H1 (cell line): Measurements from ENCODE around the gene RSPO3. TPM values are rescaled to one million over a fixed set of nuclear protein-coding genes. Genes with fewer than 3 reads are reported as not detected.

Source experiments
- CTCF ChIA-PET: fragments of 300-600 bp; sonication (Branson Sonifier 250); formaldehyde crosslinking; loops from one replicate; lab custom pipeline; 2021; ENCODE audit not compliant: partially characterized antibody; lab: Charles Lee
- POLR2A ChIA-PET: fragments of 300-600 bp; sonication (Branson Sonifier 250); formaldehyde crosslinking; loops from one replicate; lab custom pipeline; 2021; ENCODE audit warnings: inconsistent platforms; ENCODE audit not compliant: partially characterized antibody; lab: Charles Lee
- DNase-seq, 2 experiments: peaks; one replicate each; pipeline versions ENCODE4 v3.0.0 to v3.0.0-alpha.2; 2010 to 2022; ENCODE audit warnings: low spot score in 2 of 2, low read depth in 1 of 2, mixed read lengths in 1 of 2
- FAIRE-seq: peaks from 2 replicates; lab custom pipeline; 2011; peaks lifted over from hg19 to GRCh38; lab: Jason Lieb, UNC
- H2AFZ ChIP-seq: 2 replicates; pipeline ENCODE4 v1.8.1; 2012; ENCODE audit warnings: low read length, inconsistent platforms
- H2AK5ac ChIP-seq: 2 replicates; pipeline ENCODE4 v1.6.1; 2013; ENCODE audit warnings: low read depth, low read length
- H2BK120ac ChIP-seq: replicated peaks from 2 replicates; pipeline ENCODE3; 2013; ENCODE audit warnings: low read depth, low read length, inconsistent platforms
- H2BK12ac ChIP-seq: 2 replicates; pipeline ENCODE4 v1.6.1; 2013; ENCODE audit warnings: low read depth, low read length
- H2BK15ac ChIP-seq: 2 replicates; pipeline ENCODE4 v1.6.1; 2013; ENCODE audit warnings: low read length
- H2BK20ac ChIP-seq: 2 replicates; pipeline ENCODE4 v1.6.1; 2013; ENCODE audit warnings: low read length
- H2BK5ac ChIP-seq: 2 replicates; pipeline ENCODE4 v1.6.1; 2013; ENCODE audit warnings: low read depth, low read length
- H3K14ac ChIP-seq: 2 replicates; pipeline ENCODE4 v1.6.1; 2013; ENCODE audit warnings: inconsistent platforms; ENCODE audit not compliant: insufficient read length
- H3K18ac ChIP-seq: 2 replicates; pipeline ENCODE4 v1.6.1; 2013; ENCODE audit warnings: low read length; ENCODE audit errors: extremely low read depth
- H3K23ac ChIP-seq: 2 replicates; pipeline ENCODE4 v1.6.1; 2013; ENCODE audit warnings: inconsistent platforms; ENCODE audit not compliant: insufficient read length
- H3K23me2 ChIP-seq: 2 replicates; pipeline ENCODE4 v1.6.1; 2013; ENCODE audit warnings: low read depth, low read length
- H3K27ac ChIP-seq: 2 replicates; pipeline ENCODE4 v1.6.1; 2011; ENCODE audit warnings: low read depth, low read length, inconsistent platforms
- H3K27me3 ChIP-seq, 4 experiments: replicated peaks in 1 of 4; 1 replicate in 1 of 4; 2 replicates in 3 of 4; pipeline versions ENCODE4 v1.6.1 to v1.8.1; 2011 to 2013; ENCODE audit warnings: low read length in 3 of 4, mild to moderate bottlenecking in 3 of 4, inconsistent platforms in 2 of 4, mixed read lengths in 2 of 4, moderate library complexity in 1 of 4; ENCODE audit not compliant: control insufficient read depth in 3 of 4, insufficient read depth in 3 of 4; ENCODE audit errors: extremely low read depth in 1 of 4
- H3K36me3 ChIP-seq, 4 experiments: 2 replicates each; pipeline versions ENCODE4 v1.6.1 to v1.8.1; 2011 to 2013; ENCODE audit warnings: mild to moderate bottlenecking in 4 of 4, low read length in 3 of 4, moderate library complexity in 2 of 4, control low read depth in 1 of 4, inconsistent platforms in 1 of 4; ENCODE audit not compliant: insufficient read depth in 4 of 4, control insufficient read depth in 2 of 4
- H3K4ac ChIP-seq: replicated peaks from 2 replicates; pipeline ENCODE3; 2013; ENCODE audit warnings: low read length, low read depth, mixed read lengths, inconsistent platforms; ENCODE audit not compliant: insufficient read length
- H3K4me1 ChIP-seq, 4 experiments: replicated peaks in 1 of 4; 1 replicate in 1 of 4; 2 replicates in 3 of 4; pipeline versions ENCODE4 v1.6.1 to v1.8.1; 2011 to 2013; ENCODE audit warnings: low read length in 3 of 4, inconsistent platforms in 2 of 4, mixed read lengths in 1 of 4; ENCODE audit not compliant: insufficient read depth in 4 of 4, control insufficient read depth in 3 of 4
- H3K4me2 ChIP-seq, 2 experiments: 2 replicates each; pipeline versions ENCODE4 v1.6.1 to v1.8.1; 2011 to 2013; ENCODE audit warnings: low read depth in 2 of 2, low read length in 2 of 2, control low read depth in 1 of 2, inconsistent platforms in 1 of 2, mild to moderate bottlenecking in 1 of 2; ENCODE audit not compliant: insufficient read depth in 1 of 2
- H3K4me3 ChIP-seq, 4 experiments: fragments of 200-600, 300-600 bp in 1 of 4; sonication (generic), shearing (Covaris generic), sonication (Bioruptor Twin) in 1 of 4; 2 replicates each; pipeline versions ENCODE4 v1.5.1 to v1.8.1; 2011 to 2016; ENCODE audit warnings: low read length in 4 of 4, low read depth in 3 of 4, control low read depth in 2 of 4, inconsistent platforms in 2 of 4, mild to moderate bottlenecking in 2 of 4, mixed read lengths in 1 of 4, moderate library complexity in 1 of 4; ENCODE audit not compliant: insufficient read depth in 2 of 4; ENCODE audit errors: extremely low read depth in 1 of 4
- H3K56ac ChIP-seq: replicated peaks from 2 replicates; pipeline ENCODE3; 2013; ENCODE audit warnings: low read depth, mild to moderate bottlenecking, mixed read lengths, low read length, inconsistent platforms; ENCODE audit not compliant: insufficient read length
- H3K79me1 ChIP-seq: 2 replicates; pipeline ENCODE4 v1.6.1; 2013; ENCODE audit warnings: low read depth, low read length, control low read depth
- H3K79me2 ChIP-seq, 2 experiments: 2 replicates each; pipeline versions ENCODE4 v1.6.1 to v1.8.1; 2012 to 2013; ENCODE audit warnings: low read length in 2 of 2, mild to moderate bottlenecking in 2 of 2, inconsistent platforms in 1 of 2; ENCODE audit not compliant: insufficient read depth in 2 of 2, control insufficient read depth in 1 of 2
- H3K9ac ChIP-seq, 4 experiments: replicated peaks in 1 of 4; 1 replicate in 1 of 4; 2 replicates in 3 of 4; pipeline versions ENCODE4 v1.6.1 to v1.8.1; 2011 to 2013; ENCODE audit warnings: low read depth in 3 of 4, low read length in 3 of 4, control low read depth in 2 of 4, mild to moderate bottlenecking in 2 of 4, moderate library complexity in 2 of 4, inconsistent platforms in 1 of 4; ENCODE audit errors: extremely low read depth in 1 of 4
- H3K9me3 ChIP-seq, 2 experiments: 2 replicates each; pipeline versions ENCODE4 v1.6.1 to v1.8.1; 2012 to 2013; ENCODE audit warnings: mild to moderate bottlenecking in 2 of 2, moderate library complexity in 2 of 2, control low read depth in 1 of 2, inconsistent platforms in 1 of 2, low read depth in 1 of 2, low read length in 1 of 2, mixed read lengths in 1 of 2; ENCODE audit not compliant: insufficient read depth in 2 of 2
- H4K20me1 ChIP-seq, 2 experiments: replicated peaks in 1 of 2; 2 replicates each; pipeline versions ENCODE3 to v1.8.1; 2011 to 2013; ENCODE audit warnings: inconsistent platforms in 2 of 2, low read length in 2 of 2, mild to moderate bottlenecking in 1 of 2; ENCODE audit not compliant: insufficient read depth in 2 of 2, control insufficient read depth in 1 of 2
- H4K5ac ChIP-seq: 2 replicates; pipeline ENCODE4 v1.6.1; 2013; ENCODE audit warnings: low read length, low read depth, mixed read lengths, inconsistent platforms; ENCODE audit not compliant: insufficient read length
- H4K8ac ChIP-seq: 2 replicates; pipeline ENCODE4 v1.8.0; 2013; ENCODE audit warnings: mild to moderate bottlenecking, moderate library complexity, low read length, inconsistent platforms; ENCODE audit not compliant: insufficient read depth; ENCODE audit errors: extremely low read depth
- H4K91ac ChIP-seq: replicated peaks from 2 replicates; pipeline ENCODE3; 2013; ENCODE audit warnings: low read length, mixed read lengths, inconsistent platforms; ENCODE audit not compliant: insufficient read length
- EGR1 ChIP-seq: IDR thresholded peaks from 2 replicates; pipeline ENCODE4 v1.6.1; 2011; ENCODE audit warnings: low read depth, low read length, borderline replicate concordance
- MAFK ChIP-seq: IDR thresholded peaks from 2 replicates; pipeline ENCODE4 v1.6.1; 2012; ENCODE audit warnings: low read depth, mild to moderate bottlenecking, improper control_type of control experiment, low read length
- RXRA ChIP-seq: IDR thresholded peaks from 2 replicates; pipeline ENCODE4 v1.6.1; 2011; ENCODE audit warnings: low read depth, mild to moderate bottlenecking, low read length, moderate library complexity; ENCODE audit not compliant: insufficient read depth
- SIN3A ChIP-seq, 2 experiments: IDR thresholded peaks in 1 of 2; conservative IDR thresholded peaks in 1 of 2; 2 replicates each; pipeline ENCODE4 v1.6.1; 2011 to 2012; ENCODE audit warnings: low read length in 2 of 2, improper control_type of control experiment in 1 of 2, low read depth in 1 of 2, mild to moderate bottlenecking in 1 of 2
- SP4 ChIP-seq: IDR thresholded peaks from 2 replicates; pipeline ENCODE4 v1.6.1; 2012; ENCODE audit warnings: low read length, inconsistent platforms
- TCF12 ChIP-seq: IDR thresholded peaks from 2 replicates; pipeline ENCODE4 v1.6.1; 2011; ENCODE audit warnings: low read depth, mild to moderate bottlenecking, low read length
- WGBS, 2 experiments: shearing (Covaris generic) in 1 of 2; methylation state at CpG; one replicate each; pipeline versions ENCODE4 v1.1.6 to v1.1.7; 2013 to 2015; ENCODE audit warnings: low lambda C conversion rate in 2 of 2, mixed read lengths in 2 of 2, inconsistent platforms in 1 of 2, low coverage in 1 of 2, missing lambda C conversion rate in 1 of 2; ENCODE audit not compliant: insufficient replicate concordance in 2 of 2, insufficient coverage in 1 of 2, insufficient read length in 1 of 2; ENCODE audit errors: extremely low coverage in 1 of 2, missing lambda C conversion rate in 1 of 2; 5-methylcytosine and 5-hydroxymethylcytosine counted together
- polyA plus RNA-seq, 7 experiments: library from polyadenylated mRNA; depleted of rRNA in 3 of 7; stranded (reverse) in 5 of 7; unstranded in 2 of 7; fragments of >200 nt in 5 of 7; fragments of 200-250 nt in 2 of 7; gene quantifications; 1 replicate in 5 of 7; 2 replicates in 1 of 7; 4 replicates in 1 of 7; pipeline versions ENCODE4 v1.2.1 to v1.2.3, GENCODE V29; 2011 to 2013; ENCODE audit warnings: missing spikeins in 2 of 7, mixed read lengths in 2 of 7
- total RNA-seq: library from RNA; stranded (reverse); fragmentation: NEBNext Ultra II Directional; extraction: Animal tissue kit (Norgen Biotek cat#: 25700); gene quantifications from 2 replicates; pipeline ENCODE4 v1.2.1, GENCODE V29; 2021

RSPO3 gene
- total and polyA plus RNA-seq, 2 of the 8 experiments (the other 6 are each of a cell fraction or from before 2014, with no cell fraction given) = not detected

DNA sequence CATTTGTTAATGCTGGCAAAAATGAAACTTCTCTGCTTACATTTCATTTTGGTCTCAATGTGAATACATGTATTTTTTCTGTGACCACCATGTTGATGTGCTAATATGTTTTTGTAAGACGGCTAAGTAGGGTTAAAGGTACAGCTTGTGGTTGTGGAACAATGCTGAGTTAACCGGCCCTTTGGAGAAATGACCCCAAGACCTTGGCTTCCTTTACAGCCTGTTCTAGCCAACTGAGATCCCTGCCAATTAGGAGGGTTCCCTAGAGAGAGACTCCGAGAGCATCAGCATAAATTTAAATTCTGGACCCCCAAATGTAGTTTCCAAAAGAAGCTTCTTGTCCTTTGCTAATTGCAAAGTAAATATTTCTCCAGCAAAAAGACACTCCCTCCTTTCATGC lies 44.4 kb downstream of the RSPO3 start:
- no peak overlapping the region for H2BK15ac ChIP-seq
- H3K18ac ChIP-seq = no peak overlapping the region
- no peak overlapping the region for H3K27ac ChIP-seq
- ChIA-PET CTCF (interaction anchor here (0.8 to 2.1 kb wide), 2 partner anchors 24 to 26 kb away, joined by 3 to 9 read pairs; no protein-coding TSS in a partner anchor), POLR2A (no interaction called here)
- H4K91ac ChIP-seq = no peak overlapping the region
- peaks cover 0 to 9% (median 8%) of the 10 kb centered on the region in 4 experiments; a peak in 3 of 7 replicates for H3K4me1 ChIP-seq
- H4K5ac ChIP-seq = no peak overlapping the region
- H3K9ac ChIP-seq = no peak overlapping the region
- H2BK5ac ChIP-seq = no peak overlapping the region
- TF ChIP-seq RXRA (no peak), SIN3A (conservative IDR thresholded peaks at IDR 0.05 in 1 of 2, IDR thresholded peaks at IDR 0.05 in 1 of 2; ENCODE audit: low read depth in 1 of 2, low read length in 2 of 2) (no peak), MAFK (no peak), EGR1 (no peak), SP4 (no peak), TCF12 (no peak)
- H4K20me1 ChIP-seq = no peaks in the 10 kb centered on the region
- peaks cover 3 to 4% of the 10 kb centered on the region in 2 experiments; a peak in 2 of 4 replicates for H3K9me3 ChIP-seq
- no peak for DNase-seq
- H3K79me2 ChIP-seq = no peaks in the 10 kb centered on the region
- H3K27me3 ChIP-seq = no peaks in the 10 kb centered on the region
- FAIRE-seq = no peak
- H3K56ac ChIP-seq = no peak overlapping the region
- H2AFZ ChIP-seq = peak overlapping the region; percentile 9; the same call in 1 of the 2 replicates
- no peaks in the 10 kb centered on the region for H3K79me1 ChIP-seq
- no peak overlapping the region for H2AK5ac ChIP-seq
- H2BK12ac ChIP-seq = no peak overlapping the region
- no peak overlapping the region for H2BK120ac ChIP-seq
- no peak overlapping the region for H3K4me3 ChIP-seq
- H3K23me2 ChIP-seq = no peaks in the 10 kb centered on the region
- H3K23ac ChIP-seq = no peak overlapping the region
- 84% methylated on average over 3 of the region's 3 CpGs; no CpG with 5 or more reads in 1 of the 2 experiments for WGBS, 2 experiments
- H2BK20ac ChIP-seq = no peak overlapping the region
- no peak overlapping the region for H3K4ac ChIP-seq
- H3K4me2 ChIP-seq = no peak overlapping the region
- no peak overlapping the region for H3K14ac ChIP-seq
- no peak overlapping the region for H4K8ac ChIP-seq
- H3K36me3 ChIP-seq = no peaks in the 10 kb centered on the region
